Measurements from ENCODE around the gene ABLIM2.

DNA sequence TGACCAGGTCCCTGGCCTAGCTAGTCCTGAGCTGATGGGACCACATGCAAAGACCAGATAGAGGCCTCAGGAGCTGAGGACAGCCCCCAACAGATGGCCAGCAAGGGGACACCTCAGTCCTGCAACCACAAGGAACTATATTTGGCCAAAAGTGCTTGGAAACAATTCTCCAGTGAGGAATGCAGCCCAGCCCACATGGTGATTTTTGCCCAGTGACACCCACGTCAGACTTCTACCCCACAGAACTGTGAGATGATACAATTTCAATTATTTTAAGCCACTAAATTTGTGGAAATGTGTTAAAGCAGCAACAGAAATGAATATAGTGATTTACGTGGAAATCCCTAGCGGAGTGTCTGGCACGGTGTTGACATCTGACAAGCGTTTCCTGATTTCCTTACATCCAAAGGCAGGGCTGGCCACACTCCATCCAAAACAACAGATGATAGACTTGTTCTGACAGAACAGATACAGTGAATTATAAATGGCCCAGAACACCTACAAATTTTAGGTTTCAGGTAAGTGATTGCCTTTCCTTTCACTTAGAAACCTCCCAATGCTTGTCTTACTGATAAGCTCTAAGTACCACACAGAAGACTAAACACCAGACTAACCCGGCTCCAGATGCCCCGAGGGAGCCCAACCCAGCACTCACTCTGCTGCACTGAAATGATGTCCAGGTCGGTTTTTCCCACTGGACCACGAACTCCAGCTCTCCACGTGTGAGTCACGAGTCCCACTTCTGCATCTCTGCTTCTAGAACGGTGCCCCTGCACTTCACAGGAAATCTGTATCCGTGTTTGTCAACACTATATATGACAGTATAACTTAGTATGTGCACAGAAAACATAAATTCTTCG, 224.7 kb downstream of the ABLIM2 start:
- TF ChIP-seq, protein P1, sequence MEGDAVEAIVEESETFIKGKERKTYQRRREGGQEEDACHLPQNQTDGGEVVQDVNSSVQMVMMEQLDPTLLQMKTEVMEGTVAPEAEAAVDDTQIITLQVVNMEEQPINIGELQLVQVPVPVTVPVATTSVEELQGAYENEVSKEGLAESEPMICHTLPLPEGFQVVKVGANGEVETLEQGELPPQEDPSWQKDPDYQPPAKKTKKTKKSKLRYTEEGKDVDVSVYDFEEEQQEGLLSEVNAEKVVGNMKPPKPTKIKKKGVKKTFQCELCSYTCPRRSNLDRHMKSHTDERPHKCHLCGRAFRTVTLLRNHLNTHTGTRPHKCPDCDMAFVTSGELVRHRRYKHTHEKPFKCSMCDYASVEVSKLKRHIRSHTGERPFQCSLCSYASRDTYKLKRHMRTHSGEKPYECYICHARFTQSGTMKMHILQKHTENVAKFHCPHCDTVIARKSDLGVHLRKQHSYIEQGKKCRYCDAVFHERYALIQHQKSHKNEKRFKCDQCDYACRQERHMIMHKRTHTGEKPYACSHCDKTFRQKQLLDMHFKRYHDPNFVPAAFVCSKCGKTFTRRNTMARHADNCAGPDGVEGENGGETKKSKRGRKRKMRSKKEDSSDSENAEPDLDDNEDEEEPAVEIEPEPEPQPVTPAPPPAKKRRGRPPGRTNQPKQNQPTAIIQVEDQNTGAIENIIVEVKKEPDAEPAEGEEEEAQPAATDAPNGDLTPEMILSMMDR (IDR thresholded peaks at IDR 0.05): no peak
- TF ChIP-seq POLR2A (IDR thresholded peaks at IDR 0.05; ENCODE audit: low read depth) (no peak), POLR2AphosphoS5 (IDR thresholded peaks at IDR 0.05) (no peak), EP300 (IDR thresholded peaks at IDR 0.05) (no peak)
